ENCODE data around the gene TPSG1.

The TPSG1 gene

DNA sequence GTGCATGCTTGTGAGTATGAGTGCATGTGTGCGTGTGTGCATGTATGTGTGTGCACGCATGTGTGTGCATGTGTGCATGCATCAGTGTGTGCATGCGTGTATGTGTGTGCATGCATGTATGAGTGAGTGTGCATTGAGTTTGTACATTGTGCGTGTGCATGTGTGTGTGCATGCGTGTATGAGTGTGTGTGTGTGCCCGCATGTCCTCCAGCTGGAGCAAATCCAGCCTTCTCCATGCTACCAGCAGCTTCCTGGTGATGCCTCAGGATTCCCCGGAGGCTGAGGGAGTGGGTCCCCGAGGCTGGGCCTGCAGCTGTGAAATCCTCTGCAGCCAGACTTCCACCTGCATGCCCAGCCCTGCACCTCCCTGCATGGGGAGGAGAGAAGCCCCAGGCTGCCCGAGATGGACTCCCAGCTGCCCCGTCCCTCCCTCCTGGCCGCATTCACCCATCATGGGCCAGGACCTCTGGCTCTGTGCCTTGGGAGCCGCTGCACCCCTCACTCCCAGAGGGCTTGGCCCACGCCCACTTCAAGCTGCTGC lies 40.1 kb upstream of the TPSG1 start:
- H3K4me3 ChIP-seq (ENCODE audit: low read length): no peak overlapping the region
- TF ChIP-seq CTCF (conservative IDR thresholded peaks at IDR 0.05; ENCODE audit: low read depth, low read length): no peak
- no peak for DNase-seq (ENCODE audit: low read depth)

- DNase-seq (ENCODE audit: low read depth): no peak
- H3K4me3 ChIP-seq (ENCODE audit: low read length): no peak overlapping the region
- TF ChIP-seq CTCF (conservative IDR thresholded peaks at IDR 0.05; ENCODE audit: low read depth, low read length): no peak
Observed at GRCh38 chr16:1264345-1265089, 39.4 kb upstream of the TPSG1 start.

DNA sequence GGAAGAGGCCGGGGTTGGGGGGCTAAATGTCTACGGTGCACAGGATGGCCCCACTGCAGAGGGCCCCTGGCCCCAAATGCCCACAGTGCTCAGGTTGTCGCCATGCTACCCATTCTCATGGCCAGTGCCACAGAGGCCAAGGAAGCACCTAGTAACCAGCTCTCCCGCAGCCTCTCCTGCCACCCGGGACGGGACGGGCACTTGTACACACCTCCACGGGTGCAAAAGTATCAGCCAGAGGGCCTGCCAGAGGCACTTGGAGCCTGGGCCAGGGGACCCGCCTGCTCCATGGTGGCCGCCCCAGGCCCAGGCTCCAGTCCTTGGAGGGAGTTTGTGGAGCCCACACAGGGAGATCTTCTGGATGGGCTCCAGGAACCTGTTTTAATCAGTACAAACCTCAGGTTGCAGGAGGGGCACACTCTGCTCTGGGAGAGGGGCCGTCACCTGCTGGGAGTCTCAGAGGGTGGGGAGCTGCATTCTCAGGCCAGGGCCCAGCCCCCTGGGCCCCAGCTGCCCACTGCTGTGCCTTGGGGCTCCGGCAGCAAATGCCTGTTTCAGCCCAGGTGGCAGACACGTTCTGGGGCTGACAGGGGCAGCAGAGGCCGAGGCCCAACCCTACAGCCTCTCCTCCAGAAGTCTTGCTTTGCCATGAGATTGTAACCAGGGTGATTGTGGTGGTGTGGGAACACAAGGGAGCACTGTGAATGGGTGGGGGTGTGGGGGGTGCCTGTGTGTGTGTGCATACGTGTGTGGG lies 38.7 kb upstream of the TPSG1 start:
- no peak for DNase-seq (ENCODE audit: low read depth)
- H3K4me3 ChIP-seq (ENCODE audit: low read length): no peak overlapping the region
- no peak for TF ChIP-seq CTCF (conservative IDR thresholded peaks at IDR 0.05; ENCODE audit: low read depth, low read length)

- H3K4me3 ChIP-seq (ENCODE audit: low read length): no peak overlapping the region
- TF ChIP-seq CTCF (conservative IDR thresholded peaks at IDR 0.05; ENCODE audit: low read depth, low read length): no peak
- no peak for DNase-seq (ENCODE audit: low read depth)
Observed at GRCh38 chr16:1262846-1263221, 37.8 kb upstream of the TPSG1 start.

GRCh38 chr16:1262210-1262845 lies 37.3 kb upstream of the TPSG1 start:
- no peak for DNase-seq (ENCODE audit: low read depth)
- no peak overlapping the region for H3K4me3 ChIP-seq (ENCODE audit: low read length)
- TF ChIP-seq CTCF (conservative IDR thresholded peaks at IDR 0.05; ENCODE audit: low read depth, low read length): no peak

DNA sequence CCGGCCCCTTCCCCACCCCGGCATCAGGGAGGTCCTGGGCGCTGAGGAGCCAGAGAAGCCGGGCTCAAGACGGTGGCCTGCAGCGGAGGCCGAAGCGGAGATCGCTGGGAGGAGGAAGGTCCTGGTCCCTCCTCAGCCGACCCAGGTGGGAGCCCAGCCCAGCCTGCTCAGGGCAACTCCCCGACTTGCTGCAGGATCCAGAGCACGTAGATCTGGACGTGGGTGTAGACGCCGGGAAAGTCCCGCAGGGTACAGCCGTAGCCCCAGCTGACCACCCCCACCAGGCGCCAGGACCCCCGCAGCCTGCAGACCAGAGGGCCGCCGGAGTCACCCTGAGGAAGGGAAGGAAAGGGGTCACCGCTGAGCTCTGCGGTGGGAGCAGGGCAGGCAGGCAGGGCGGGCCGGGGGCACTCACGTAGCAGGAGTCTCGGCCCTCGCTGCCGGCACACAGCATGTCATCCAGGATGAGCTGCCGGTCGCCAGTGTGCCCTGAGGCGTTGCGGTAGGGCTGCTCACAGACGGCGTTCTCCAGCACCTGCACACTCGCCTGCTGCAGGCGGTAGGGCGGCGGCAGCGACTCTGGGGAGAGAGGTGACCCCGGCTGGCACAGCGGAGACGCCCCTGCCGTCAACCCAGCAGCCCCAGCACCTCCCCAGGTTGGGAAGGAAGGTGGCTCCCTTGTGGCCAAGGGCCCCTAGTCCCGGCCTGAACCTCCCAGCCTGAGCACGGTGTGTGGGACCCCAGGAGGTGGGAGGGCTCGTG lies 36.2 kb upstream of the TPSG1 start:
- TF ChIP-seq CTCF (conservative IDR thresholded peaks at IDR 0.05; ENCODE audit: low read depth, low read length): no peak
- no peak for DNase-seq (ENCODE audit: low read depth)
- H3K4me3 ChIP-seq (ENCODE audit: low read length): no peak overlapping the region

Measured in retinal pigment epithelial cell (primary cell).